Hepatocyte (in vitro differentiated cells): ENCODE measurements around the gene XPO6. TPM values are rescaled to one million over a fixed set of nuclear protein-coding genes. Genes with fewer than 3 reads are reported as not detected.
"Not testable (repeated sequence)": the region's sequence is repeated elsewhere in the genome, so short reads cannot be mapped to it uniquely, and the experiment has no call there.

ENCODE experiments used
- DNase-seq: peaks from one replicate; pipeline ENCODE4 v3.0.0-alpha.2; 2016; ENCODE audit warnings: low spot score
- H2AFZ ChIP-seq: fragments of 200-600 bp; sonication (generic); 2 replicates; pipeline ENCODE4 v1.6.0; 2016; ENCODE audit warnings: antibody characterized with exemption, mild to moderate bottlenecking
- H3K27ac ChIP-seq: fragments of 200-600 bp; sonication (generic); 2 replicates; pipeline ENCODE4 v1.5.1; 2016; ENCODE audit warnings: mild to moderate bottlenecking
- H3K27me3 ChIP-seq: fragments of 200-600 bp; sonication (generic); 2 replicates; pipeline ENCODE4 v1.6.1; 2016
- H3K36me3 ChIP-seq: fragments of 200-600 bp; sonication (generic); replicated peaks from 2 replicates; pipeline ENCODE4 v1.5.1; 2016; ENCODE audit warnings: low read depth; ENCODE audit not compliant: insufficient read depth
- H3K4me1 ChIP-seq: fragments of 200-600 bp; sonication (generic); 2 replicates; pipeline ENCODE4 v1.5.1; 2016; ENCODE audit warnings: mild to moderate bottlenecking, moderate library complexity; ENCODE audit not compliant: insufficient read depth
- H3K4me2 ChIP-seq: fragments of 200-600 bp; sonication (generic); 2 replicates; pipeline ENCODE4 v1.6.0; 2016
- H3K4me3 ChIP-seq: fragments of 200-600 bp; sonication (generic); 2 replicates; pipeline ENCODE4 v1.5.1; 2016; ENCODE audit warnings: mild to moderate bottlenecking
- H3K79me2 ChIP-seq: fragments of 200-600 bp; sonication (generic); 2 replicates; pipeline ENCODE4 v1.6.0; 2017; ENCODE audit warnings: mild to moderate bottlenecking
- H3K9me2 ChIP-seq: fragments of 200-600 bp; sonication (generic); replicated peaks from 2 replicates; pipeline ENCODE4 v1.6.0; 2017; ENCODE audit warnings: mild to moderate bottlenecking; ENCODE audit not compliant: insufficient read depth
- H3K9me3 ChIP-seq: fragments of 200-600 bp; sonication (generic); 2 replicates; pipeline ENCODE4 v1.5.1; 2016; ENCODE audit warnings: low read depth, mild to moderate bottlenecking
- H4K20me1 ChIP-seq: fragments of 200-600 bp; sonication (generic); 2 replicates; pipeline ENCODE4 v1.6.0; 2016; ENCODE audit warnings: mild to moderate bottlenecking; ENCODE audit not compliant: insufficient read depth, poor library complexity, severe bottlenecking
- CTCF ChIP-seq: fragments of 200-600 bp; sonication (generic); IDR thresholded peaks from 2 replicates; pipeline ENCODE4 v1.5.1; 2016; ENCODE audit warnings: antibody characterized with exemption, mild to moderate bottlenecking; ENCODE audit not compliant: poor library complexity
- EZH2 ChIP-seq: fragments of 200-600 bp; sonication (generic); IDR thresholded peaks from 2 replicates; pipeline ENCODE4 v1.6.1; 2016; ENCODE audit warnings: antibody characterized with exemption, mild to moderate bottlenecking, borderline replicate concordance
- EZH2phosphoT487 ChIP-seq: fragments of 200-600 bp; sonication (generic); IDR thresholded peaks from one replicate; pipeline ENCODE4 v1.6.1; 2018; ENCODE audit warnings: antibody characterized with exemption, mild to moderate bottlenecking, low read depth, moderate library complexity; ENCODE audit not compliant: unreplicated experiment, severe bottlenecking
- WGBS: methylation state at CpG from one replicate; pipeline ENCODE4 v1.1.6; 2016; ENCODE audit warnings: low lambda C conversion rate; ENCODE audit errors: missing lambda C conversion rate; 5-methylcytosine and 5-hydroxymethylcytosine counted together
- polyA plus RNA-seq: library from polyadenylated mRNA; unstranded; fragments of >200 nt; fragmentation: Nextera tagmentation; extraction: Ambion mirVana; gene quantifications from 2 replicates; pipeline ENCODE4 v1.2.1, GENCODE V29; 2016
- total RNA-seq: library from RNA; depleted of rRNA; stranded (reverse); fragments of >200 nt; gene quantifications from 2 replicates; pipeline ENCODE4 v1.2.3, GENCODE V29; 2014

Gene XPO6
- total and polyA plus RNA-seq, 2 experiments from 2014 or later: 39.8 to 111 TPM

- H3K27ac ChIP-seq: no peak overlapping the region
- no peak for TF ChIP-seq CTCF
- TF ChIP-seq EZH2phosphoT487: no peak
- TF ChIP-seq EZH2: no peak
- H3K9me2 ChIP-seq: no peaks in the 10 kb centered on the region
- no peak overlapping the region for H3K4me3 ChIP-seq
- H3K4me1 ChIP-seq: no peaks in the 10 kb centered on the region
- H4K20me1 ChIP-seq: no peaks in the 10 kb centered on the region
- peaks cover 3% of the 10 kb centered on the region for H3K36me3 ChIP-seq
- H3K27me3 ChIP-seq: no peaks in the 10 kb centered on the region
- DNase-seq: no peak
- no peaks in the 10 kb centered on the region for H3K79me2 ChIP-seq
- H3K4me2 ChIP-seq: no peak overlapping the region
- H3K9me3 ChIP-seq: no peaks in the 10 kb centered on the region
- WGBS: 93% methylated on average over 6 of the region's 6 CpGs
- no peak overlapping the region for H2AFZ ChIP-seq
Measured at GRCh38 chr16:28117168-28117565, 94.6 kb downstream of the XPO6 start.

DNA sequence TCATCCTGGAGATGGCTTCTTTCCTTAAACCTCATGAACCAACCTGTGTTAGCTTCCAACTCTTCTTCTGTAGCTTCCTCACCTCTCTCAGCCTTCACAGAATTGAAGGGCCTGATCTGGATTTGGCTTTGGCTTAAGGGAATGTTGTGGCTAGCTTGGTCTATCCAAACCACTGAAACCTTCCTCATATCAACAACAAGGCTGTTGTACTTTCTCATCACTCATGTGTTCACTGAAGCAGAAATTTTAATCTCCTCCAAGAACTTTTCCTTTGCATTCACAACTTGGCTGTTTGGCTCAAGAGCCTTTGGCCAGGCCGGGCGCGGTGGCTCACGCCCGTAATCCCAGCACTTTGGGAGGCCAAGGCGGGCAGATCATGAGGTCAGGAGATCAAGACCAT lies 95.9 kb downstream of the XPO6 start:
- H3K4me3 ChIP-seq, H4K20me1 ChIP-seq, H3K27me3 ChIP-seq, H3K9me3 ChIP-seq, H3K36me3 ChIP-seq, H3K79me2 ChIP-seq, H3K4me2 ChIP-seq, H2AFZ ChIP-seq, H3K4me1 ChIP-seq, DNase-seq, H3K9me2 ChIP-seq, H3K27ac ChIP-seq: not testable (repeated sequence)
- WGBS: 98% methylated on average over 6 of the region's 6 CpGs

DNA sequence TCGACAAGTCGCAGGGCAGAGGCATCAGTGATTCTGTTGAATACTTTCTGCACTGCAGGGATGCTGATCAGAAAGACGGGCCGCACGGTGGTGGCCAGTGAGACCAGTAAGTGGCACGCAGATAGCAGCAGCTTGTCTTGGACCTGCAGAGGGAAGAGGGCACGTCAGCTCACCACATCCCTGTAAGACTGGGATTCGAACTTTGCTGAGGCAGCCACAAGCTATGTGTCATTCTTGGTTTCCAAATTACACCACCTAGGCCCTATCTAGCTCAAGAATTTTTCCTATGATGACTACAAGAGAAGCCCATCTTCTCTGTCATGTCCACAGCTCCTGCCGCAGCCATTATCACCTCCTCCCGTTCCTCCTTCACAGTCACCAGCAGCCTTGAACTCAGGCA lies 98.9 kb downstream of the XPO6 start:
- 92% methylated on average over 10 of the region's 10 CpGs for WGBS
- Histone ChIP-seq H3K4me3 (no peak overlapping the region), H3K27ac (no peak overlapping the region), H4K20me1 (no peaks in the 10 kb centered on the region), H2AFZ (no peak overlapping the region), H3K79me2 (no peaks in the 10 kb centered on the region), H3K9me2 (no peaks in the 10 kb centered on the region), H3K36me3 (peaks cover 6% of the 10 kb centered on the region), H3K27me3 (no peaks in the 10 kb centered on the region), H3K4me1 (no peaks in the 10 kb centered on the region), H3K4me2 (no peak overlapping the region), H3K9me3 (no peaks in the 10 kb centered on the region)
- no peak for DNase-seq
- no peak for TF ChIP-seq CTCF
- no peak for TF ChIP-seq EZH2
- no peak for TF ChIP-seq EZH2phosphoT487

DNA sequence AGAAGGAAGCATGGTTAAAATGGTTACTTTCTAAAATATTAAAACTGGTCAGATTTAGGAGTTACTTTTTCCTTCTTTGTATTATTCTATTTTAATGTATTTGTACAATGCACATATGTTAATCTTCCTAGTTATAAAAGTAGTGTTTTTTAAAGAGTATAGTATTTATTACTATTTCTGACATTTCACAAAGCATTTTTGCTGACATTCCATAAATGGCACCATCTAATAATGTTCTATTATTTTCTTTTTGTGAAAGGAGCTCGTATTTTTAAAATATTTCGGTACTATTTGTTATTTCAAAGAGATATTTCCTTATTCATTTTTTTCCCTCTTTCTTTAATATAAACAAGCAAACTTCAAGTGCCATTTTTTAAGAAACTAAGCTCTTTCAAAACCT lies 100.8 kb downstream of the XPO6 start:
- 97% methylated on average over 2 of the region's 2 CpGs for WGBS
- no peaks in the 10 kb centered on the region for H4K20me1 ChIP-seq
- no peak overlapping the region for H3K4me3 ChIP-seq
- H3K36me3 ChIP-seq: peaks cover 6% of the 10 kb centered on the region
- no peak overlapping the region for H3K27ac ChIP-seq
- H3K27me3 ChIP-seq: no peaks in the 10 kb centered on the region
- H2AFZ ChIP-seq: no peak overlapping the region
- TF ChIP-seq CTCF (no peak), EZH2phosphoT487 (no peak), EZH2 (no peak)
- no peak overlapping the region for H3K4me2 ChIP-seq
- DNase-seq: no peak
- no peaks in the 10 kb centered on the region for H3K79me2 ChIP-seq
- H3K9me2 ChIP-seq: no peaks in the 10 kb centered on the region
- no peaks in the 10 kb centered on the region for H3K4me1 ChIP-seq
- H3K9me3 ChIP-seq: no peaks in the 10 kb centered on the region
